Activated CD4-positive, alpha-beta T cell treated with anti-CD3 and anti-CD28 coated beads, Interleukin-2, amount 50 U/mL, for 48 hours (primary cell): ENCODE measurements around the gene CLCA2.

Source experiments
- DNase-seq, 2 experiments: peaks; one replicate each; pipeline ENCODE4 v3.0.0-alpha.2; 2020

Gene CLCA2

GRCh38 chr1:86434059-86434458 lies 10.1 kb downstream of the CLCA2 start:
- no peak for DNase-seq

- no peak for DNase-seq
Observed at GRCh38 chr1:86435327-86435726, 11.4 kb downstream of the CLCA2 start.

GRCh38 chr1:86436041-86436440 lies 12.1 kb downstream of the CLCA2 start:
- DNase-seq: no peak

- DNase-seq: no peak
Observed at GRCh38 chr1:86441581-86441980, 17.6 kb downstream of the CLCA2 start.

- no peak for DNase-seq
Observed at GRCh38 chr1:86441997-86442396, 18.0 kb downstream of the CLCA2 start.

- no peak for DNase-seq
Observed at GRCh38 chr1:86445919-86446318, 21.9 kb downstream of the CLCA2 start.

GRCh38 chr1:86447198-86447790 lies 23.3 kb downstream of the CLCA2 start:
- no peak for DNase-seq

- DNase-seq: no peak
Observed at GRCh38 chr1:86448670-86449069, 24.7 kb downstream of the CLCA2 start.

- no peak for DNase-seq
Observed at GRCh38 chr1:86449103-86449502, 25.1 kb downstream of the CLCA2 start.

GRCh38 chr1:86450847-86451246 lies 26.9 kb downstream of the CLCA2 start:
- DNase-seq: no peak

GRCh38 chr1:86453664-86454063 lies 29.7 kb downstream of the CLCA2 start:
- DNase-seq: no peak

GRCh38 chr1:86455073-86455472 lies 31.1 kb downstream of the CLCA2 start:
- no peak for DNase-seq

GRCh38 chr1:86460998-86461397 lies 37.0 kb downstream of the CLCA2 start:
- DNase-seq: no peak

- no peak for DNase-seq
Observed at GRCh38 chr1:86461482-86461881, 37.5 kb downstream of the CLCA2 start.

- no peak for DNase-seq
Observed at GRCh38 chr1:86464819-86465218, 40.8 kb downstream of the CLCA2 start.

- no peak for DNase-seq
Observed at GRCh38 chr1:86466109-86466844, 42.3 kb downstream of the CLCA2 start.

GRCh38 chr1:86466986-86467385 lies 43.0 kb downstream of the CLCA2 start:
- DNase-seq: no peak

- DNase-seq: no peak
Observed at GRCh38 chr1:86468501-86468977, 44.6 kb downstream of the CLCA2 start, which contains the start of gene CLCA1. Gene CLCA1 (plus strand): TSS chr1:86468927. CDS start chr1:86468972, 45 bp downstream.

GRCh38 chr1:86470859-86471258 lies 46.9 kb downstream of the CLCA2 start:
- no peak for DNase-seq

GRCh38 chr1:86471291-86471690 lies 47.3 kb downstream of the CLCA2 start:
- no peak for DNase-seq

- DNase-seq: no peak
Observed at GRCh38 chr1:86472152-86472551, 48.2 kb downstream of the CLCA2 start.

GRCh38 chr1:86472767-86473166 lies 48.8 kb downstream of the CLCA2 start:
- DNase-seq: no peak

- no peak for DNase-seq
Observed at GRCh38 chr1:86477256-86477655, 53.3 kb downstream of the CLCA2 start.

- no peak for DNase-seq
Observed at GRCh38 chr1:86477682-86478081, 53.7 kb downstream of the CLCA2 start.
